ENCODE results near the gene CD82. TPM values are rescaled to one million over a fixed set of nuclear protein-coding genes. Genes with fewer than 3 reads are reported as not detected.

CD82 gene
- total RNA-seq, 1 experiment from 2014 or later: 4.5 TPM

GRCh38 chr11:44605068-44605708, 39.7 kb downstream of the CD82 start:
- Histone ChIP-seq H3K4me2 (ENCODE audit: insufficient read depth, insufficient read length, low read length) (no peak overlapping the region), H4K5ac (ENCODE audit: insufficient read length, low read depth, low read length) (no peak overlapping the region), H3K56ac (ENCODE audit: insufficient read length, low read depth, low read length) (no peak overlapping the region), H3K14ac (ENCODE audit: insufficient read depth, low read length) (no peak overlapping the region; the same call in 1 of the 2 replicates), H3K23ac (ENCODE audit: insufficient read length, low read depth, low read length) (no peak overlapping the region), H3T11ph (ENCODE audit: low read length) (no peak overlapping the region), H2BK15ac (ENCODE audit: low read depth, low read length) (no peak overlapping the region), H3K4me1 (ENCODE audit: insufficient read depth, low read length) (no peaks in the 10 kb centered on the region), H2BK5ac (ENCODE audit: insufficient read length, low read length) (no peak overlapping the region), H3K27ac (ENCODE audit: insufficient read length, low read depth, low read length) (no peak overlapping the region), H3K9ac (ENCODE audit: extremely low read depth, insufficient read length, low read length) (no peak overlapping the region), H3K4ac (ENCODE audit: low read depth, low read length) (no peak overlapping the region), H4K8ac (replicated peaks; ENCODE audit: insufficient read length, low read depth, low read length) (no peak overlapping the region), H3K27me3 (ENCODE audit: insufficient read depth, low read length) (no peaks in the 10 kb centered on the region), H3K23me2 (ENCODE audit: insufficient read length, low read depth, low read length, poor library complexity, severe bottlenecking) (no peaks in the 10 kb centered on the region), H3K9me3 (ENCODE audit: control insufficient read depth, low read depth, low read length) (no peaks in the 10 kb centered on the region), H2BK12ac (ENCODE audit: insufficient read length, low read depth, low read length) (no peak overlapping the region), H2BK20ac (ENCODE audit: low read depth, low read length, poor library complexity, severe bottlenecking) (no peak overlapping the region), H3K18ac (ENCODE audit: insufficient read length, low read depth, low read length) (no peak overlapping the region), H3K79me2 (ENCODE audit: insufficient read depth, low read length) (no peaks in the 10 kb centered on the region), H4K20me1 (ENCODE audit: control insufficient read depth, insufficient read depth, insufficient read length) (no peaks in the 10 kb centered on the region), H4K91ac (ENCODE audit: insufficient read length, low read depth, low read length) (no peak overlapping the region), H3K79me1 (ENCODE audit: insufficient read depth, low read depth, low read length, poor library complexity, severe bottlenecking) (no peaks in the 10 kb centered on the region), H2BK120ac (ENCODE audit: low read depth, low read length, poor library complexity, severe bottlenecking) (no peak overlapping the region), H2AK5ac (ENCODE audit: insufficient read length, low read length) (no peak overlapping the region), H2AFZ (ENCODE audit: low read length) (no peak overlapping the region)
- H3K27me3 Mint-ChIP-seq (ENCODE audit: low read depth): peaks cover 5% of the 10 kb centered on the region; the same call in 1 of the 2 replicates
- no peaks in the 10 kb centered on the region for H3K36me3 Mint-ChIP-seq (ENCODE audit: insufficient read depth in 1 of 3, low read depth in 3 of 3)
- H3K4me1 Mint-ChIP-seq: peaks cover 10 to 34% of the 10 kb centered on the region in 2 experiments
- no peak overlapping the region for H3K4me3 Mint-ChIP-seq
- H3K27ac Mint-ChIP-seq: no peak overlapping the region
- no peaks in the 10 kb centered on the region for H3K9me3 Mint-ChIP-seq
- TF ChIP-seq CTCF (conservative IDR thresholded peaks at IDR 0.05): no peak
- no peak for DNase-seq
- no CpG with 5 or more reads among the region's 25 CpGs for WGBS (ENCODE audit: extremely low coverage, insufficient read length, low lambda C conversion rate)
